ENCODE data around the gene CD84.
A peak's percentile ranks its signal among the peaks of the same experiment; 100 is the strongest.
"Not testable (repeated sequence)": the region's sequence is repeated elsewhere in the genome, so short reads cannot be mapped to it uniquely, and the experiment has no call there.

The CD84 gene

GRCh38 chr1:160579216-160579701, at the start of gene CD84:
CD84 (minus strand) TSS chr1:160579496; CDS start chr1:160579437, 59 bp downstream.
- DNase-seq = no peak

GRCh38 chr1:160628799-160629263, 49.5 kb upstream of the CD84 start:
- no peak for DNase-seq

GRCh38 chr1:160627677-160628289, 48.5 kb upstream of the CD84 start:
- not testable (repeated sequence) for DNase-seq

- no peak for DNase-seq
Measured at GRCh38 chr1:160626509-160627342, 47.4 kb upstream of the CD84 start.

GRCh38 chr1:160625725-160626498, 46.6 kb upstream of the CD84 start:
- DNase-seq = no peak

GRCh38 chr1:160625321-160625720, 46.0 kb upstream of the CD84 start:
- DNase-seq = no peak

- DNase-seq = no peak
Measured at GRCh38 chr1:160624464-160624863, 45.2 kb upstream of the CD84 start.

GRCh38 chr1:160623862-160624261, 44.6 kb upstream of the CD84 start:
- DNase-seq = no peak

- DNase-seq = no peak
Measured at GRCh38 chr1:160623227-160623633, 43.9 kb upstream of the CD84 start.

- DNase-seq = no peak
Measured at GRCh38 chr1:160622501-160623226, 43.4 kb upstream of the CD84 start.

GRCh38 chr1:160621633-160622413, 42.5 kb upstream of the CD84 start:
- DNase-seq = no peak

- no peak for DNase-seq
Measured at GRCh38 chr1:160620942-160621632, 41.8 kb upstream of the CD84 start.

- no peak for DNase-seq
Measured at GRCh38 chr1:160619742-160620277, 40.5 kb upstream of the CD84 start.

- peak; percentile 29 for DNase-seq
Measured at GRCh38 chr1:160618763-160619274, 39.5 kb upstream of the CD84 start.

GRCh38 chr1:160618327-160618726, 39.0 kb upstream of the CD84 start:
- no peak for DNase-seq

GRCh38 chr1:160615660-160616059, 36.4 kb upstream of the CD84 start:
- no peak for DNase-seq

- DNase-seq = no peak
Measured at GRCh38 chr1:160614410-160614809, 35.1 kb upstream of the CD84 start.

- no peak for DNase-seq
Measured at GRCh38 chr1:160612613-160613218, 33.4 kb upstream of the CD84 start.

GRCh38 chr1:160610569-160611242, 31.4 kb upstream of the CD84 start:
- DNase-seq = no peak

GRCh38 chr1:160608941-160609340, 29.6 kb upstream of the CD84 start:
- DNase-seq = no peak
